Prostate gland (tissue), 2 donors: ENCODE data around the gene PCDHB9.
"Not testable (repeated sequence)": the region's sequence is repeated elsewhere in the genome, so short reads cannot be mapped to it uniquely, and the experiment has no call there.

Experiments used
- CTCF ChIP-seq, 4 experiments: fragments of 200-600 bp in 2 of 4; fragments of 450-650 bp in 2 of 4; sonication (generic) in 2 of 4; IDR thresholded peaks; 1 replicate in 3 of 4; 2 replicates in 1 of 4; pipeline ENCODE4 v1.5.1; 2016 to 2019; ENCODE audit warnings: antibody characterized with exemption in 4 of 4, mild to moderate bottlenecking in 2 of 4, moderate library complexity in 2 of 4
- POLR2A ChIP-seq: fragments of 450-650 bp; IDR thresholded peaks from one replicate; pipeline ENCODE4 v1.6.1; 2016; ENCODE audit warnings: antibody characterized with exemption, mild to moderate bottlenecking

- not testable (repeated sequence) for TF ChIP-seq CTCF (IDR thresholded peaks at IDR 0.05); POLR2A
Measured at GRCh38 chr5:141224844-141225243, 37.9 kb downstream of the PCDHB9 start.
